ENCODE measurements around the gene SMCO4. TPM values are rescaled to one million over a fixed set of nuclear protein-coding genes. Genes with fewer than 3 reads are reported as not detected.

SMCO4 gene
- total RNA-seq, 2 donors from 2014 or later = 56.8 to 74.8 TPM

- DNase-seq (no peak), ATAC-seq (no peak)
- intact Hi-C loops (cut with DNase I, micrococcal nuclease) = no loop called here
Measured at GRCh38 chr11:93517041-93517440, 26.1 kb downstream of the SMCO4 start.

- DNase-seq (no peak), ATAC-seq (no peak)
- intact Hi-C loops (cut with DNase I, micrococcal nuclease) = no loop called here
Measured at GRCh38 chr11:93515441-93516025, 27.7 kb downstream of the SMCO4 start.

GRCh38 chr11:93514712-93515111, 28.5 kb downstream of the SMCO4 start:
- intact Hi-C loops (cut with DNase I, micrococcal nuclease) = no loop called here
- ATAC-seq (no peak), DNase-seq (no peak)

- ATAC-seq = no peak
- no peak for DNase-seq
- intact Hi-C loops (cut with DNase I, micrococcal nuclease) = no loop called here
Measured at GRCh38 chr11:93513772-93514171, 29.4 kb downstream of the SMCO4 start.

GRCh38 chr11:93512949-93513667, 30.1 kb downstream of the SMCO4 start:
- intact Hi-C loops (cut with DNase I, micrococcal nuclease) = no loop called here
- ATAC-seq (no peak), DNase-seq (no peak)

GRCh38 chr11:93512073-93512475, 31.1 kb downstream of the SMCO4 start:
- intact Hi-C loops (cut with DNase I, micrococcal nuclease) = no loop called here
- no peak for ATAC-seq
- DNase-seq = no peak

GRCh38 chr11:93510196-93510873, 32.9 kb downstream of the SMCO4 start:
- DNase-seq = no peak
- no peak for ATAC-seq
- intact Hi-C loops (cut with DNase I, micrococcal nuclease) = no loop called here

- DNase-seq = no peak
- intact Hi-C loops (cut with DNase I, micrococcal nuclease) = no loop called here
- ATAC-seq = peak; percentile 67
Measured at GRCh38 chr11:93507517-93507916, 35.7 kb downstream of the SMCO4 start.

- intact Hi-C loops (cut with DNase I, micrococcal nuclease) = no loop called here
- no peak for ATAC-seq
- no peak for DNase-seq
Measured at GRCh38 chr11:93505703-93506102, 37.5 kb downstream of the SMCO4 start.

GRCh38 chr11:93504110-93505095, 38.8 kb downstream of the SMCO4 start:
- intact Hi-C loops (cut with DNase I, micrococcal nuclease) = no loop called here
- no peak for ATAC-seq

GRCh38 chr11:93501856-93502255, 41.3 kb downstream of the SMCO4 start:
- intact Hi-C loops (cut with DNase I, micrococcal nuclease) = no loop called here
- no peak for DNase-seq
- ATAC-seq = peak; percentile 80

More at GRCh38 chr11:93504110-93505095, 38.8 kb downstream of the SMCO4 start:
- DNase-seq = no peak

GRCh38 chr11:93500759-93501158, 42.4 kb downstream of the SMCO4 start:
- DNase-seq (no peak), ATAC-seq (no peak)
- intact Hi-C loops (cut with DNase I, micrococcal nuclease) = no loop called here

GRCh38 chr11:93498641-93499040, 44.5 kb downstream of the SMCO4 start:
- intact Hi-C loops (cut with DNase I, micrococcal nuclease) = no loop called here
- no peak for ATAC-seq

GRCh38 chr11:93498161-93498560, 45.0 kb downstream of the SMCO4 start:
- DNase-seq = no peak
- peak; percentile 46 for ATAC-seq
- intact Hi-C loops (cut with DNase I, micrococcal nuclease) = no loop called here

More at GRCh38 chr11:93498641-93499040, 44.5 kb downstream of the SMCO4 start:
- no peak for DNase-seq

GRCh38 chr11:93497596-93497995, 45.6 kb downstream of the SMCO4 start:
- intact Hi-C loops (cut with DNase I, micrococcal nuclease) = no loop called here
- DNase-seq (no peak), ATAC-seq (no peak)

- ATAC-seq = no peak
- intact Hi-C loops (cut with DNase I, micrococcal nuclease) = no loop called here
- DNase-seq = no peak
Measured at GRCh38 chr11:93494357-93494756, 48.8 kb downstream of the SMCO4 start.

- peak; percentile 89 for ATAC-seq
- intact Hi-C loops (cut with DNase I, micrococcal nuclease) = no loop called here
- DNase-seq = peak; percentile 54 to 77
Measured at GRCh38 chr11:93493252-93493897, 49.8 kb downstream of the SMCO4 start.

GRCh38 chr11:93492464-93493251, 50.5 kb downstream of the SMCO4 start:
- ATAC-seq (no peak), DNase-seq (no peak)
- intact Hi-C loops (cut with DNase I, micrococcal nuclease) = no loop called here

Measured in left colon (tissue), 2 donors.